ENCODE measurements around the gene NAV2. TPM values are rescaled to one million over a fixed set of nuclear protein-coding genes. Genes with fewer than 3 reads are reported as not detected.

Gene NAV2
- polyA plus RNA-seq, 3 donors, result not detected

- no peak overlapping the region for H3K27ac ChIP-seq (ENCODE audit: low read depth in 1 of 2, low read length in 2 of 2)
- WGBS (ENCODE audit: insufficient coverage), result 92% methylated on average over 9 of the region's 10 CpGs
- intact Hi-C loops (cut with micrococcal nuclease), result no loop called here
- Mint-ChIP-seq H3K36me3 (no peaks in the 10 kb centered on the region), H3K27ac (no peak overlapping the region), H3K9me3 (no peaks in the 10 kb centered on the region), H3K4me1 (no peaks in the 10 kb centered on the region), H3K4me3 (no peak overlapping the region), H3K27me3 (ENCODE audit: low read depth in 3 of 3) (peaks cover 0 to 5% (median 3%) of the 10 kb centered on the region in 3 donors)
- no peak overlapping the region for H3K4me3 ChIP-seq (replicated peaks in 1 of 3; ENCODE audit: low read depth in 2 of 3, low read length in 3 of 3)
- no peak for DNase-seq
- no peak for TF ChIP-seq CTCF (IDR thresholded peaks at IDR 0.05)
- H2AFZ ChIP-seq (ENCODE audit: insufficient read depth, low read depth, low read length, poor library complexity, severe bottlenecking), result no peak overlapping the region
- no peak overlapping the region for H3K4me2 ChIP-seq (replicated peaks; ENCODE audit: extremely low read depth, low read length, poor library complexity, severe bottlenecking)
- no peaks in the 10 kb centered on the region for H3K79me2 ChIP-seq (ENCODE audit: insufficient read depth, low read length)
- no peaks in the 10 kb centered on the region for H3K4me1 ChIP-seq (ENCODE audit: control insufficient read depth in 1 of 2, insufficient read depth in 2 of 2, low read length in 2 of 2)
- no peaks in the 10 kb centered on the region for H3K27me3 ChIP-seq (ENCODE audit: control insufficient read depth in 2 of 2, insufficient read depth in 2 of 2, low read length in 2 of 2)
- no peaks in the 10 kb centered on the region for H3K9me3 ChIP-seq (replicated peaks in 1 of 2; ENCODE audit: control insufficient read depth in 1 of 2, insufficient read depth in 1 of 2, low read length in 2 of 2)
- H4K20me1 ChIP-seq (ENCODE audit: insufficient read depth, low read length), result no peaks in the 10 kb centered on the region
- H3K36me3 ChIP-seq (replicated peaks in 1 of 2; ENCODE audit: control insufficient read depth in 1 of 2, insufficient read depth in 2 of 2, low read length in 2 of 2), result no peaks in the 10 kb centered on the region
- H3K9ac ChIP-seq (ENCODE audit: insufficient read depth, low read length, poor library complexity, severe bottlenecking), result no peak overlapping the region
These were observed 378.2 kb downstream of the NAV2 start for GRCh38 chr11:20090654-20091374.

- Histone ChIP-seq H4K20me1 (ENCODE audit: insufficient read depth, low read length) (no peaks in the 10 kb centered on the region), H3K4me2 (replicated peaks; ENCODE audit: extremely low read depth, low read length, poor library complexity, severe bottlenecking) (no peak overlapping the region), H3K36me3 (replicated peaks in 1 of 2; ENCODE audit: control insufficient read depth in 1 of 2, insufficient read depth in 2 of 2, low read length in 2 of 2) (no peaks in the 10 kb centered on the region), H3K27me3 (ENCODE audit: control insufficient read depth in 2 of 2, insufficient read depth in 2 of 2, low read length in 2 of 2) (no peaks in the 10 kb centered on the region), H3K4me1 (ENCODE audit: control insufficient read depth in 1 of 2, insufficient read depth in 2 of 2, low read length in 2 of 2) (no peaks in the 10 kb centered on the region), H3K27ac (ENCODE audit: low read depth in 1 of 2, low read length in 2 of 2) (no peak overlapping the region), H3K9ac (ENCODE audit: insufficient read depth, low read length, poor library complexity, severe bottlenecking) (no peak overlapping the region), H3K79me2 (ENCODE audit: insufficient read depth, low read length) (no peaks in the 10 kb centered on the region), H3K9me3 (replicated peaks in 1 of 2; ENCODE audit: control insufficient read depth in 1 of 2, insufficient read depth in 1 of 2, low read length in 2 of 2) (no peaks in the 10 kb centered on the region), H2AFZ (ENCODE audit: insufficient read depth, low read depth, low read length, poor library complexity, severe bottlenecking) (no peak overlapping the region), H3K4me3 (replicated peaks in 1 of 3; ENCODE audit: low read depth in 2 of 3, low read length in 3 of 3) (no peak overlapping the region)
- TF ChIP-seq CTCF (IDR thresholded peaks at IDR 0.05), result no peak
- intact Hi-C loops (cut with micrococcal nuclease), result no loop called here
- no peaks in the 10 kb centered on the region for H3K9me3 Mint-ChIP-seq
- H3K27ac Mint-ChIP-seq, result no peak overlapping the region
- H3K27me3 Mint-ChIP-seq (ENCODE audit: low read depth in 3 of 3), result peaks cover 0 to 4% (median 2%) of the 10 kb centered on the region in 3 donors
- H3K4me3 Mint-ChIP-seq, result no peak overlapping the region
- WGBS (ENCODE audit: insufficient coverage), result 95% methylated on average over 4 of the region's 5 CpGs
- no peaks in the 10 kb centered on the region for H3K4me1 Mint-ChIP-seq
- H3K36me3 Mint-ChIP-seq, result no peaks in the 10 kb centered on the region
- no peak for DNase-seq
These were observed 381.1 kb downstream of the NAV2 start for GRCh38 chr11:20093775-20094174.

Measured in CD14-positive monocyte (primary cell).